ENCODE results near the gene BTBD8.
A peak's percentile ranks its signal among the peaks of the same experiment; 100 is the strongest.

The BTBD8 gene

GRCh38 chr1:92192246-92192645 lies 112.1 kb downstream of the BTBD8 start:
- DNase-seq (ENCODE audit: low read depth), result no peak

GRCh38 chr1:92194511-92194910 lies 114.4 kb downstream of the BTBD8 start:
- DNase-seq (ENCODE audit: low read depth), result no peak

- DNase-seq (ENCODE audit: low read depth), result no peak
Measured at GRCh38 chr1:92201973-92202372, 121.8 kb downstream of the BTBD8 start.

GRCh38 chr1:92203105-92203504 lies 123.0 kb downstream of the BTBD8 start:
- DNase-seq (ENCODE audit: low read depth), result no peak

GRCh38 chr1:92210701-92211100 lies 130.6 kb downstream of the BTBD8 start:
- peak; percentile 13 for DNase-seq (ENCODE audit: low read depth)

- peak; percentile 63 for DNase-seq (ENCODE audit: low read depth)
Measured at GRCh38 chr1:92211166-92211565, 131.0 kb downstream of the BTBD8 start.

GRCh38 chr1:92217721-92218120 lies 137.6 kb downstream of the BTBD8 start, which contains the start of gene C1orf146:
Gene C1orf146, plus strand, starts transcription at chr1:92217915. Its CDS starts 13,506 bp downstream, at chr1:92231421.
- no peak for DNase-seq (ENCODE audit: low read depth)

- DNase-seq (ENCODE audit: low read depth), result no peak
Measured at GRCh38 chr1:92218559-92218958, 138.4 kb downstream of the BTBD8 start.

- DNase-seq (ENCODE audit: low read depth), result no peak
Measured at GRCh38 chr1:92219028-92219427, 138.9 kb downstream of the BTBD8 start.

- DNase-seq (ENCODE audit: low read depth), result no peak
Measured at GRCh38 chr1:92228401-92228800, 148.3 kb downstream of the BTBD8 start.

- no peak for DNase-seq (ENCODE audit: low read depth)
Measured at GRCh38 chr1:92230736-92231135, 150.6 kb downstream of the BTBD8 start.
